HG02610 (cell line): ENCODE data around the gene IGFBP3.

ENCODE experiments used
- ATAC-seq: cut with Tn5 transposase; IDR thresholded peaks from one replicate; pipeline ENCODE4 v1.9.1; 2021; ENCODE audit warnings: mild to moderate bottlenecking, moderate library complexity; ENCODE audit not compliant: unreplicated experiment

The IGFBP3 gene

GRCh38 chr7:45893374-45893995, 27.6 kb downstream of the IGFBP3 start:
- ATAC-seq: no peak

- ATAC-seq: no peak
These were observed 28.6 kb downstream of the IGFBP3 start for GRCh38 chr7:45892407-45893035.

GRCh38 chr7:45891462-45892402, 29.3 kb downstream of the IGFBP3 start:
- ATAC-seq: no peak

GRCh38 chr7:45890902-45891461, 30.1 kb downstream of the IGFBP3 start:
- no peak for ATAC-seq

GRCh38 chr7:45890125-45890901, 30.8 kb downstream of the IGFBP3 start:
- no peak for ATAC-seq

- ATAC-seq: no peak
These were observed 31.6 kb downstream of the IGFBP3 start for GRCh38 chr7:45889367-45890067.

GRCh38 chr7:45888993-45889366, 32.1 kb downstream of the IGFBP3 start:
- no peak for ATAC-seq

- ATAC-seq: no peak
These were observed 32.7 kb downstream of the IGFBP3 start, which contains the start of gene IGFBP1 for GRCh38 chr7:45888185-45888992. IGFBP1 (plus strand) TSS chr7:45888488; CDS start chr7:45888653, 165 bp downstream.

- ATAC-seq: no peak
These were observed 34.0 kb downstream of the IGFBP3 start for GRCh38 chr7:45886931-45887667.

GRCh38 chr7:45885264-45885882, 35.7 kb downstream of the IGFBP3 start:
- ATAC-seq: no peak

- no peak for ATAC-seq
These were observed 36.9 kb downstream of the IGFBP3 start for GRCh38 chr7:45884136-45884535.

GRCh38 chr7:45882465-45882810, 38.6 kb downstream of the IGFBP3 start:
- no peak for ATAC-seq

- no peak for ATAC-seq
These were observed 39.2 kb downstream of the IGFBP3 start for GRCh38 chr7:45881759-45882464.

GRCh38 chr7:45881280-45881758, 39.8 kb downstream of the IGFBP3 start:
- ATAC-seq: no peak

- no peak for ATAC-seq
These were observed 40.6 kb downstream of the IGFBP3 start for GRCh38 chr7:45880433-45880860.

GRCh38 chr7:45878457-45879144, 42.5 kb downstream of the IGFBP3 start:
- ATAC-seq: no peak

GRCh38 chr7:45876519-45876918, 44.6 kb downstream of the IGFBP3 start:
- no peak for ATAC-seq
